Caco-2 (cell line): ENCODE data around the gene ACTN1. TPM values are rescaled to one million over a fixed set of nuclear protein-coding genes. Genes with fewer than 3 reads are reported as not detected.

Experiments used
- BruUV-seq: library from RNA; stranded (reverse); fragments of 400-500 nt; replicated peaks from 2 replicates; lab custom pipeline; 2021; lab: Mats Ljungman, UMichigan
- CTCF ChIA-PET: fragments of 300-600 bp; sonication (Branson Sonifier 250); formaldehyde crosslinking; loops from one replicate; lab custom pipeline; 2022; ENCODE audit warnings: antibody characterized with exemption; lab: Charles Lee
- POLR2A ChIA-PET: fragments of 300-600 bp; sonication (Branson Sonifier 250); formaldehyde crosslinking; loops from one replicate; lab custom pipeline; 2022; ENCODE audit warnings: antibody characterized with exemption; lab: Charles Lee
- DNase-seq, 2 experiments: peaks; one replicate each; pipeline versions ENCODE4 v3.0.0 to v3.0.0-alpha.2; 2020 to 2022
- H3K27me3 ChIP-seq: replicated peaks from 2 replicates; pipeline ENCODE4 v1.6.0; 2011; ENCODE audit warnings: low read length; ENCODE audit not compliant: control insufficient read depth, insufficient read depth
- H3K36me3 ChIP-seq: 2 replicates; pipeline ENCODE4 v1.5.1; 2011; ENCODE audit warnings: low read length; ENCODE audit not compliant: control insufficient read depth, insufficient read depth
- H3K4me1 ChIP-seq: fragments of 250-450 bp; sonication (Bioruptor Pico); 2 replicates; pipeline ENCODE4 v1.5.1; 2020; ENCODE audit warnings: mild to moderate bottlenecking
- H3K4me3 ChIP-seq: 2 replicates; pipeline ENCODE4 v1.5.1; 2011; ENCODE audit warnings: low read depth, mild to moderate bottlenecking, control low read depth, low read length
- H3K9me3 ChIP-seq: fragments of 250-450 bp; sonication (Bioruptor Pico); 2 replicates; pipeline ENCODE4 v1.5.1; 2020; ENCODE audit warnings: mild to moderate bottlenecking, moderate library complexity
- H3K27ac Mint-ChIP-seq: one replicate; pipeline ENCODE4 v1.8.0; 2022; ENCODE audit warnings: mixed read lengths; ENCODE audit not compliant: unreplicated experiment
- H3K27me3 Mint-ChIP-seq: one replicate; pipeline ENCODE4 v1.8.0; 2022; ENCODE audit warnings: mixed read lengths; ENCODE audit not compliant: insufficient read depth, unreplicated experiment
- H3K36me3 Mint-ChIP-seq: one replicate; pipeline ENCODE4 v1.8.0; 2022; ENCODE audit warnings: mild to moderate bottlenecking, mixed read lengths; ENCODE audit not compliant: insufficient read depth, unreplicated experiment
- H3K4me1 Mint-ChIP-seq: one replicate; pipeline ENCODE4 v1.8.0; 2022; ENCODE audit warnings: low read depth, mixed read lengths; ENCODE audit not compliant: unreplicated experiment
- H3K4me3 Mint-ChIP-seq: one replicate; pipeline ENCODE4 v1.8.0; 2022; ENCODE audit warnings: mild to moderate bottlenecking, moderate library complexity, mixed read lengths; ENCODE audit not compliant: unreplicated experiment
- H3K9me3 Mint-ChIP-seq: one replicate; pipeline ENCODE4 v1.8.0; 2022; ENCODE audit warnings: mixed read lengths; ENCODE audit not compliant: unreplicated experiment
- intact Hi-C: fragments of 100-400 bp; cut with micrococcal nuclease; formaldehyde crosslinking; loops from one replicate; pipeline ENCODE4 v1.10.0; 2022; ENCODE audit not compliant: unreplicated experiment
- total RNA-seq: library from RNA; stranded (reverse); gene quantifications from 2 replicates; pipeline ENCODE4 v1.2.3, GENCODE V29; 2022
- TF ChIP-seq, protein P1 (sequence below), 2 experiments: fragments of 200-600 bp in 1 of 2; IDR thresholded peaks; 1 replicate in 1 of 2; 2 replicates in 1 of 2; pipeline versions ENCODE4 v1.5.1 to v1.8.0; 2011 to 2022; ENCODE audit warnings: antibody characterized with exemption in 1 of 2, control low read depth in 1 of 2, inconsistent platforms in 1 of 2, low read depth in 1 of 2, low read length in 1 of 2, mild to moderate bottlenecking in 1 of 2, moderate library complexity in 1 of 2; ENCODE audit not compliant: insufficient read depth in 1 of 2, severe bottlenecking in 1 of 2, unreplicated experiment in 1 of 2

The ACTN1 gene
- total RNA-seq, 1 experiment from 2014 or later = 170 TPM

DNA sequence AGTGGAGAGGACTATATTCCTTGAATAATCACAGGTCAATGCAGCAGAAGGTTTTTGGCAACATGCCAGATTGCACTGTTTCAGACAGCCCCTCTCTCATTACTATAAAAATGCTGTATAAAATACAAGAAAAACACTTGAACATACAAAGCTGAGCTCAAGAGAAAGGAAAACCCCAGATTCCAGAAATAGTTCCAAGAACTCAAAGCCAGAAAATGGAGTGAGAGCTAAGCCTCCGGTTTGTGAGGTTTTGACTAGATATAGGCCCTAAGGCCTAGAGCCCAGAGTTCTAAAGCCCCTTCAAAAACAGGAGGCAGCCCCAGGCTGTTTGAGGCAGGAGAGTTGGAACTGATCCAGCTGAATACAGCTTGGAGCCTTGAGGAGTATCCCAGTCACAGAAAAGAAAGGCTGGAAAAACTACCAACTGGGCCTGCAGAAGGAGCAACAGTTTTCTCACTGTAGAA lies 29.4 kb upstream of the ACTN1 start:
- Mint-ChIP-seq H3K4me3 (no peak overlapping the region), H3K4me1 (peaks cover 11% of the 10 kb centered on the region), H3K36me3 (no peaks in the 10 kb centered on the region), H3K9me3 (no peaks in the 10 kb centered on the region), H3K27ac (no peak overlapping the region), H3K27me3 (no peaks in the 10 kb centered on the region)
- TF ChIP-seq, protein P1, sequence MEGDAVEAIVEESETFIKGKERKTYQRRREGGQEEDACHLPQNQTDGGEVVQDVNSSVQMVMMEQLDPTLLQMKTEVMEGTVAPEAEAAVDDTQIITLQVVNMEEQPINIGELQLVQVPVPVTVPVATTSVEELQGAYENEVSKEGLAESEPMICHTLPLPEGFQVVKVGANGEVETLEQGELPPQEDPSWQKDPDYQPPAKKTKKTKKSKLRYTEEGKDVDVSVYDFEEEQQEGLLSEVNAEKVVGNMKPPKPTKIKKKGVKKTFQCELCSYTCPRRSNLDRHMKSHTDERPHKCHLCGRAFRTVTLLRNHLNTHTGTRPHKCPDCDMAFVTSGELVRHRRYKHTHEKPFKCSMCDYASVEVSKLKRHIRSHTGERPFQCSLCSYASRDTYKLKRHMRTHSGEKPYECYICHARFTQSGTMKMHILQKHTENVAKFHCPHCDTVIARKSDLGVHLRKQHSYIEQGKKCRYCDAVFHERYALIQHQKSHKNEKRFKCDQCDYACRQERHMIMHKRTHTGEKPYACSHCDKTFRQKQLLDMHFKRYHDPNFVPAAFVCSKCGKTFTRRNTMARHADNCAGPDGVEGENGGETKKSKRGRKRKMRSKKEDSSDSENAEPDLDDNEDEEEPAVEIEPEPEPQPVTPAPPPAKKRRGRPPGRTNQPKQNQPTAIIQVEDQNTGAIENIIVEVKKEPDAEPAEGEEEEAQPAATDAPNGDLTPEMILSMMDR (IDR thresholded peaks at IDR 0.05; ENCODE audit: insufficient read depth in 1 of 2, low read depth in 1 of 2, low read length in 1 of 2, severe bottlenecking in 1 of 2, unreplicated experiment in 1 of 2) = no peak
- Histone ChIP-seq H3K4me1 (peaks cover 6% of the 10 kb centered on the region; the same call in 1 of the 2 replicates), H3K27me3 (no peaks in the 10 kb centered on the region), H3K9me3 (no peaks in the 10 kb centered on the region), H3K4me3 (no peak overlapping the region), H3K36me3 (no peaks in the 10 kb centered on the region)
- no peak for DNase-seq
- ChIA-PET POLR2A (no interaction called here), CTCF (interaction anchor here (1.2 kb wide), 1 partner anchor 28 kb away, joined by 3 read pairs; no protein-coding TSS in a partner anchor)
- intact Hi-C loops = no loop called here
- BruUV-seq = no TSS peak

DNA sequence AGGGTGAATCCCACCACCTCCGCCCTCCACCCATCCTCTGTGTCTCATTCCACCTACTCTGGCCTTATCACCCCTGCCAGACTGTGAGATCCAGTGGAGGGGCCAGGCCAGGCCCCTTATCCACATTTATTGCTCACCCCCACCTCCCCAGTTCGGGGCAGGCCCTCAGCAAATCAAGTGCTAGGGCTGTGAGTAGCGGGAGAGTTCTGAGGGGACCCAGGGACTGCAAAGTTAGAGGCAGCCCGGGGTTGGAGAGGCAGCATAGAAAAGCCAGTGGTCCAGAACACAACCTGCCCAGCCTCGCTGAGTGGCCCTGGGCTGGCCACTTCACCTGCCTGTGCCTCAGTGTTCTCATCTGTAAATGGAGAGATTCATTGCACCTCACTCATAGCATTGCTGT lies 27.2 kb upstream of the ACTN1 start:
- ChIA-PET CTCF (no interaction called here), POLR2A (no interaction called here)
- Histone ChIP-seq H3K4me1 (peaks cover 6% of the 10 kb centered on the region; the same call in 1 of the 2 replicates), H3K27me3 (no peaks in the 10 kb centered on the region), H3K4me3 (no peak overlapping the region), H3K9me3 (no peaks in the 10 kb centered on the region), H3K36me3 (no peaks in the 10 kb centered on the region)
- H3K36me3 Mint-ChIP-seq = no peaks in the 10 kb centered on the region
- no TSS peak for BruUV-seq
- TF ChIP-seq, protein P1 (IDR thresholded peaks at IDR 0.05; ENCODE audit: insufficient read depth in 1 of 2, low read depth in 1 of 2, low read length in 1 of 2, severe bottlenecking in 1 of 2, unreplicated experiment in 1 of 2) = no peak
- intact Hi-C loops = no loop called here
- H3K4me1 Mint-ChIP-seq = peaks cover 11% of the 10 kb centered on the region
- H3K27ac Mint-ChIP-seq = no peak overlapping the region
- H3K27me3 Mint-ChIP-seq = no peaks in the 10 kb centered on the region
- no peak for DNase-seq
- no peak overlapping the region for H3K4me3 Mint-ChIP-seq
- no peaks in the 10 kb centered on the region for H3K9me3 Mint-ChIP-seq

DNA sequence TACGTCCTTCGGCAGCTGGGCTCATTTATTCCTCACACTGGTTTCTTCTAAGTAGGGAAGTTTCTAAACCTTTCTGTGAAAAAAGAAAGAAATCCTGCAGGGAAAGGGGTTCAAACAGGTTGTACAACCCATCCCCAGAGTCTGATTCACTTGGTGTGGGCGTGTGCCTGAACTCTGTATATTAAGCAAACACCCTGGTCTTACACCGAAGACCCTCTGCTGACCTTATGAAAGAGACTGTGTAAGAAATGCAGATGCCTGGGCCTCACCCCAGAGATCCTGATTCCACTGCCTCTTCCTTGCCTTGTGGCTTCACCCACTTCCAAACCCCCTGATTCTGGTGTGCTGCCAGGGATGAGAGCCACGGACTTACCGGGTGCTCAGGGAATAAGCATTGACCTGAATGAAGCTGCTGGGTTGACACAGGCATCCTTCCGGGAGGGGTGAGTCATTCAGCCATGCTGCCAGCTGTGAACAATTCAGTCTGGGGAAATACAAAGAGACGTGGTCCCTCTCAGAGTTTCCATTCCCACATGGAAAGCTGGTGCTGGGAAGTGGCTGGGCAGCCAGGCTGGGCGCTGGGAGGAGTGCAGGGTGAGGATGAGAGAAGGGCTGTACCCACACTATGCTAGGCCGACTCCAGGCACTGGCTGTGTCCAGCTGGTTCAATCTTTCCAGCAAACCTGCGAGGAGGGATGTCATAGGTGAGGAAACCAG lies 26.5 kb upstream of the ACTN1 start:
- TF ChIP-seq, protein P1 (IDR thresholded peaks at IDR 0.05; ENCODE audit: insufficient read depth in 1 of 2, low read depth in 1 of 2, low read length in 1 of 2, severe bottlenecking in 1 of 2, unreplicated experiment in 1 of 2) = no peak
- Mint-ChIP-seq H3K4me1 (peaks cover 11% of the 10 kb centered on the region), H3K27ac (peak overlapping the region; percentile 45), H3K9me3 (no peaks in the 10 kb centered on the region), H3K27me3 (no peaks in the 10 kb centered on the region), H3K4me3 (no peak overlapping the region), H3K36me3 (no peaks in the 10 kb centered on the region)
- intact Hi-C loops = no loop called here
- ChIA-PET POLR2A (no interaction called here), CTCF (no interaction called here)
- Histone ChIP-seq H3K36me3 (no peaks in the 10 kb centered on the region), H3K4me1 (peaks cover 6% of the 10 kb centered on the region; the same call in 1 of the 2 replicates), H3K9me3 (no peaks in the 10 kb centered on the region), H3K27me3 (no peaks in the 10 kb centered on the region), H3K4me3 (no peak overlapping the region)
- no peak for DNase-seq
- no TSS peak for BruUV-seq
